ENCODE measurements around the gene SPCS2.

- no peak for TF ChIP-seq CTCF (IDR thresholded peaks at IDR 0.05)
- no peak for TF ChIP-seq ATF2 (CRISPR knock-in tag; IDR thresholded peaks at IDR 0.05; ENCODE audit: borderline replicate concordance, low read depth)
- TF ChIP-seq ZNF121 (CRISPR knock-in tag; IDR thresholded peaks at IDR 0.05): no peak
- TF ChIP-seq ETV6 (CRISPR knock-in tag; IDR thresholded peaks at IDR 0.05): no peak
- TF ChIP-seq ZNF423 (CRISPR knock-in tag; IDR thresholded peaks at IDR 0.05): no peak
- TF ChIP-seq RELA (CRISPR knock-in tag; IDR thresholded peaks at IDR 0.05; ENCODE audit: borderline replicate concordance): no peak
- no peak for TF ChIP-seq ZNF232 (CRISPR knock-in tag; IDR thresholded peaks at IDR 0.05)
- no peak for TF ChIP-seq NR3C1 (CRISPR knock-in tag; conservative IDR thresholded peaks at IDR 0.05; ENCODE audit: low read depth)
- no peak for TF ChIP-seq SMAD4 (CRISPR knock-in tag; IDR thresholded peaks at IDR 0.05)
- no peak for TF ChIP-seq ESRRA (CRISPR knock-in tag; IDR thresholded peaks at IDR 0.05; ENCODE audit: borderline replicate concordance)
- TF ChIP-seq CREB1 (CRISPR knock-in tag; IDR thresholded peaks at IDR 0.05): no peak
- no peak for TF ChIP-seq ZBTB43 (CRISPR knock-in tag; IDR thresholded peaks at IDR 0.05)
- no peak for TF ChIP-seq NR2C2 (CRISPR knock-in tag; IDR thresholded peaks at IDR 0.05)
- no peak for TF ChIP-seq SMAD3 (CRISPR knock-in tag; IDR thresholded peaks at IDR 0.05; ENCODE audit: borderline replicate concordance)
These were observed 74.5 kb downstream of the SPCS2 start for GRCh38 chr11:75023446-75024067.
